ENCODE data around the gene QARS1.

Gene QARS1

DNA sequence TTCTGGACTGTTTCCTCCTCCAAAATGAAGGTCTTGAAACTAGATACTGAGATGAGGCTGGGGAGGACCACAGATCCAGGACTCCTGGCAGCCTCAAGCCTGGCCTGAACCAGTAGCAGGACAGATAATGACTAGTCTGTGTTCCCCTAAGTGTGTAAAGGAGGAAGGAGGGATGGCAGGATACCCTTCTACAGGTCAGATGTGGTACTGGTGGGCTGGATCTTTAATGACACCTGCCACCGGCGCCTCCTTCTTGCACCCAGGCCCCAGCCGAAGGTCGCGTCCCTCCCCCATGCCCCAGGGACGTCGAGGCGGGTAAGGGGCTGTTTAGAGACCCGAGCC, 15.5 kb upstream of the QARS1 start:
- DNase-seq, result no peak

DNA sequence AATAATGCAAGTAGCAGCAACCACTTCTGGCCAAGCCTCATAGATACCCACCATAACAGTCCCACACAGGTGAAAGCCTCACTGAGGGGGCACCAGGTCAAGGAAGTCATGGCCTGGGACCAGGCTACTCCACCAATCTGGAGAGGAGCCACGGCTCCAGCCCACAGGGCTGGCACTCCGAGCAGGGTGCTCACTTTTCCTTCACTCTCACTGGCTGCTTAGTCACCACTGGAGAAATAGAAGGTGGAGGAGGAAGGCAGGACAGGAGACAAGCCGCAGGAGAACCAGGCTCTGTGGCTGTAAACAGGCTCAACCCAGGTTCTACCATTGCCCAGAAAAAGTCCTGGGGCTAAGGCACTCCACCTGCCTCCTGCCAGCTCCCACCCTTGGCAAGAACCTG, 14.9 kb upstream of the QARS1 start:
- DNase-seq, result no peak

DNA sequence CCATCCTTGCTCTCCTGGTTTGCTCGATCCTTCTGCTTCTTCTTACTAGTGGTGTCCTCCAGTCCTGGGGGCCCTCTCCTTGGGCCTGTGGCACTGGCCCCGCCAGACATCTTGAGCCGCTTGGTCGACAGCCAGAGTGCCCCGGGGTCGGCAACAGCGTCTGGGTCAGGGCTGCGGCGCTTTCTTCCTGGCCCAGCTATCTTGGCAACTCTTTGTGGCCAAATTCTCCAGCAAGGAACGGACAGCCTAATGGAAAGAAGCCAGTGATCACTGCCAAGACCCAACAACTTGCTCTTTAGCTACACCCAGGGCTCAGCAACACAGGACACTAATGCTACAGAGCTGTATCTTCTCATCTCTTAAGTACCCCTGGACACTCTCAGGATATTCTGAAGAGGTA, 14.5 kb upstream of the QARS1 start:
- no peak for DNase-seq

DNA sequence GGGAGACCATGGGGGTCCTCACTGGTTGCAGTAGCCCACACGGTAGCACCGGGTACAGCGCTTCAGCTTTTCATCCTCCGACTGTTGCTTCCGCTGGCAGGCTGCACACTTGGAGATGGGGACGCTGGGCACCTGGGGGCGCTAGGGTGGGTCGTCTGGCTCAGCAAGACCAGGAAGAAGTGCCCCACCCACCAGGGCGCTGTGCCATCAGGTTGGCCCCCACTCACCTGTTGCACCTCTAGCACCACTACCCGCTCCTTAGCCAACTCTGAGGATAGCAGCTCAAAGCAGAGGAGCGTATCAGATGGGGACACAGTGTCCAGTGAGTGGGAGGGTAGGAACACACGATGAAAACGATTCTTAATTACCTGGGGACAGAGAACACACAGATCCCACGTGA, 7.7 kb upstream of the QARS1 start:
- DNase-seq, result no peak

DNA sequence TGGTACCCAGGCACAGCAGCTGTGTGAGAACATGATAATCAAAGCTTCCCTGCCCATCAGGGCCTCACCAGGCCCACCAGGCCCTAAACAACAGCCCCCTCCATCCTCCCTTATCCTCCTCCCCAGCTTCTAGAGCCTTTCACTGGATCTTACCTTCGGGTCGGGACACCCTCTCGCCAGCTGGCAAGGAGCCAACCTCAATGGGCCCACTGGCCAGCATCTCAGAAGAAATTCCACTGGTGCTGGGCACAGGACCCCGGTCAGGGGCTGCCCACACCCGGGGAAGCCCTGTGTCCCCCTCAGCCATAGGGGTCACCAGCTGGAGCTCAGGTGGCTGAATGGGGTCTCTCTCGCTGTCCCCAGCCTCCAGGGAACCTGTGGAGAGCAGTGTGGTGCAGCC, 6.8 kb upstream of the QARS1 start:
- DNase-seq, result no peak

DNA sequence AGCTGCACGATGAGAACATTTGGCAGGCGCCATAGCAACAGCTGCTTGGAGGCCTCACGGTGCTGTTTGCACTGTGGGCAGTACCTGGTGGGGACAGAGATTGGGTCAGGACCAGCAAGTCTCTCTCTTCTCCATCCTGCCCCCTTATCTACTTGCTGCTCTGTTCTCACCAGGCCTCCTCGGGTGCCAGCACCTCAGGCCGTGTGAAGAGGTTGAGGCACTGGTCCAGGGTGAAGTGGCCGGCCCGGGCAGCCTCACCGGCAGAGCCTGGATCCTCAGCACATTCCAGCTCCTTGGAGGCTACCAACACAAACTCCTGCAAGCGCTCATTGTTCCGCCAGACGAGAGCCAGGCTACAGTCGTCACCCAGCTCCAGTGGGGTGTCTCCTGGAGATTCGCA, 6.2 kb upstream of the QARS1 start:
- DNase-seq, result no peak

DNA sequence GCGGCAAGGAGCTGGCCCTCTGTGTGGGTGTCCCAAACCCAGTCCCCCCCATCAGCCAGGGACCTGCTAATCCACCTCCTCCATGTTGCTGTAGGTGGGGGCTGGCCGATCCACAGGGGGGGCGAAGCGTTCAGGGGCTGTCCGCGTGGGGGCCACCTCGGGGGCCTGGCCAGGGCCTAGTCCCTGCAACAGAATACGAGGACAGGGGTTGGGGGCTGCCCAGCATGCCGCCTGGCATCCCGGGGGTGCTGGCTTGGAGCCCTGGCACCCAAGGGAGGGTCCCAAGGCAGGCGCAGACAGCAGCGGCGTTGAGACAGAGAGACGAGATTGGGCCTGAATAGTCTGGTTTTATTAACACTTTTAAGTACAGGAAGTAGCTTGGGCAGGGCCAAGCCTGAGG, 3.8 kb upstream of the QARS1 start:
- DNase-seq, result no peak

DNA sequence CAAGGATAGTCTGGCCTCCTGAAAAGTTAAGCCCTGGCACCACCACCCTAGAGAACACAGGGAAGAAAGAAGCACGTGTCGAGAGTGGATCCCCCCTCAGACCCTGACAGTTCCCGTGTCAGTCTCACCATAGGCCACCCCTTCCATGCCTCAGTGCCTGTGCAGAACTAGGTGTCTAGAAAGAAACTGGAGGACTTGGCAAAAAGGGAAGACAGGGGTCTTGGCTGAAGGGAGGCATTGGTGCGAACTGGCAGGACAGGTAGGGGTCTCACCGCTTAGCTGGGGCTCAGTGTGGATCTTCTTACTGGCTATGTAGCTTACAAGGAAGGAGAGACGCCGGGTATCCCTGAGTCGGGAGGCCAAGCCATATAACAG, 518 bp downstream of the QARS1 start:
- DNase-seq, result no peak

DNA sequence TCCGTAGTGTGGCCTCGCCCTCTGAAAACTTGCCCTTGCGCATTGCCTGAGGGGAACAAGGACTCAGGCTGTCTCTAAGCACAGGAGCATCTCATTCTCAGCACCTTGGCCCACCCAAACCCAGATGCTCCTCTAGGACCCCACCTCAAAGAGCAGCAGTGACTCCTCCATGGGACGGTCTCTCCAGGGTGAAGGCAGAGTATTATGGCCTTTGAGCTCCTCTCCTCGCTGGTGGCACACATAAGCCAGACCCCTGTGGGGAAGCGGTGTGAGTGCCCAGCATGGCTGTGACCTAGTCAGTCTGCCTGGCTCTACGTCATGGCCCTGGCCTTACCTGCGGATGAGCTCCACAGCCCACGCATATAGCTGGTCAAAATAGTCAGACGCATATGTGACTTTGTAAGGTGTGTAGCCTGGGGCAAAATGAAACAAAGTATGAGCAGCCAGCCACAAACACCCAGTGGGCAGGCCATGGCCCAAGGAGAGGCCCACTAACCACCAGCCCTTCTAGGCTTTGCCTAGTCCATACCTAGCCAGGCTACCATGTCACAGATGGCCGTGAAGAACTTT, 4.4 kb downstream of the QARS1 start:
- DNase-seq, result no peak

DNA sequence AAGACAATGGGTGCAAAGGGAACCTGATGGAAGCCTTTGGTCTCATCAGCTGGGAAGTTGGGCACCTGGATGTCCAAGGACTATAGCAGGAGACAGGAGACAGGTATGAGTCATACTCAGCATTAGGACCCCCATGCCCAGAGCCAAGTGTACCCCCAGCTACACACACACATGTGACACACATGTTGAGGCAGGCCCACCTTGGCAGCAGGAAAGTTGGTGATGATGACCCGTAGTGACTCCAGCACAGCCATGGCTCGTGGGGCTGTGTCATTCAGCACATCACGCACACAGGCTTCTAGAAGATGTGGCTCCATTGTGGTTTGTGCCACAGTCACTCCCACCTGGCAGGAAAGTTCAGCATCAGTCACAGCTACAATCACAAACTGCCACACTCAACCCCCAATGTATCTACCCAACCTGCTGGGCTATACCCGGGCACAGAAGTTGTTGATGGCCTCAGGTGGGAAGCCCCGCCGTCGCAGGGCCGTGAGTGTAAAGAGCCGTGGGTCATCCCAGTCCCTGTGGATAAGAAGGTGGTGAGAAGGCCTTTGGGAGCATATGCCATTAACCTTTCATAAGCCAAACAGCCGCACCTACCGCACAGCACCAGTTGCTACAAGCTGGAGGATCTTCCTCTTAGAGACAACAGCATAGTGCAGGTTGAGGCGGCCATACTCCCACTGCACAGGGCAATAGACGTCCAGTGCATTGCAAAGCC, 5.5 kb downstream of the QARS1 start:
- DNase-seq, result no peak

DNA sequence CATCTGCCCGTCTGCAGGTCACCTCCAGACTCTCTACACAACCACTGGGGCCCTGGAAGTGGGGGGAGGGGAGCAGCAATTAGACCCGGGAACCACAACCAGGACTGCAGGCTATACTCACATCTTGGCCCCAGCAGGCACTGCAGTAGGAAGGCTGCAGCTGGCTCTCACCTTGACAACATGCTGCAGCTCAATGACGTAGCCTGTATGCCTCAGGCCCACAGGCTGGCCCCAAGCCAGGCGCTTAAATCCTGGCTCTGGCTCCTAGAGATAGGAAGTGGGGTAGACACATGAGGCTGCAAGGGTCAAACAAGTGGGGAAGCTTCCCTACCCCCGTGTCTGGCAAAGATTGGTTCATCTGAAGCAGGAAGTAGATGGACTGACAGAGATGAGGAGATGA, 6.1 kb downstream of the QARS1 start:
- no peak for DNase-seq

DNA sequence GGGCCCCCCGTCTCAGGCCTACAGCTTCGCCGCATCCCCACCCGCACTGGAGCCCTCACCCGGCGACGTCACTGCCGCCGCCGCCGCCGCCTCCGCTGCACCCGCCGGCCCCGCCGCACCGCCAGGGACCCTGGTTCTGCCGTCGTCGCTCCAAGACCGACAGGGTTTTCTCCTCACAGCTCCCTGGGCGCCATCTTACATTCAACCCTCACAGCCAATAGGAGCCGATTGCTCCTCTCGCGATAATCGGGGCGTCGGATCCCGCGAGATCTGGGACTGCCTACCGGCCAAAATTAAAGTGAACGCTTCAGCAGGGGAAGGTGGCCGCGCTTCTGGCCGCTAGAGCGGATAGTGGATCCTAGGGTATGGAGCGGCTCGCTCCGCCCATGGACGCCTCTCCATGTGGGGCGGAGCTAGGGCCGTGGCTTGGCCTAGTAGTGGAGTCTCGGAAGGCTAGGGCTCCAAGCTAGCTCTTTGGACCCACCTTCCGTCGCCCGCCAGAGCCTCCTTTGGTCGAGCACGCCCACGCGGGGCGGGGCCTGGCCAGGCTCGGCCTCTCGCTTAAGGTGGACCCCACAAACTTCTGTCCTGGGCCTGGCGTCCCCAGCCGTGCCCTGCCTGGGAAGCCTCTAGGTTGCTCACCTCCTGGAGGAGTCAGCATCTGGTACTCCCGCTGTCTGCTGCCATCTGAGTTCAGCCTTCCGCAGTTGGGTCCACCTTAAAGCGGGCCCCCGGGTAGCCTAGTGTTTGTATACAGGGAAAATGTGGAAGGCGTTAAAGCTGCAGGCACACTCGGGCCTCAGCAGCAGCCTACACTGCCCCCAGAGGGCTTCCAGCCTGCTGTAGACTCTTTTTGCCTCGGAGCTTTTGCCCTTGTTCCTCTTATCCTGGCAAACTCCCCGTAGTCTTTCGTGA, 10.4 kb downstream of the QARS1 start, which contains the start of gene QRICH1:
QRICH1 (minus strand) TSS at position 219 of the 915 bp plus-strand sequence. CDS start 17,054 bp downstream, outside the sequence.
- DNase-seq, result peak; percentile 96

DNA sequence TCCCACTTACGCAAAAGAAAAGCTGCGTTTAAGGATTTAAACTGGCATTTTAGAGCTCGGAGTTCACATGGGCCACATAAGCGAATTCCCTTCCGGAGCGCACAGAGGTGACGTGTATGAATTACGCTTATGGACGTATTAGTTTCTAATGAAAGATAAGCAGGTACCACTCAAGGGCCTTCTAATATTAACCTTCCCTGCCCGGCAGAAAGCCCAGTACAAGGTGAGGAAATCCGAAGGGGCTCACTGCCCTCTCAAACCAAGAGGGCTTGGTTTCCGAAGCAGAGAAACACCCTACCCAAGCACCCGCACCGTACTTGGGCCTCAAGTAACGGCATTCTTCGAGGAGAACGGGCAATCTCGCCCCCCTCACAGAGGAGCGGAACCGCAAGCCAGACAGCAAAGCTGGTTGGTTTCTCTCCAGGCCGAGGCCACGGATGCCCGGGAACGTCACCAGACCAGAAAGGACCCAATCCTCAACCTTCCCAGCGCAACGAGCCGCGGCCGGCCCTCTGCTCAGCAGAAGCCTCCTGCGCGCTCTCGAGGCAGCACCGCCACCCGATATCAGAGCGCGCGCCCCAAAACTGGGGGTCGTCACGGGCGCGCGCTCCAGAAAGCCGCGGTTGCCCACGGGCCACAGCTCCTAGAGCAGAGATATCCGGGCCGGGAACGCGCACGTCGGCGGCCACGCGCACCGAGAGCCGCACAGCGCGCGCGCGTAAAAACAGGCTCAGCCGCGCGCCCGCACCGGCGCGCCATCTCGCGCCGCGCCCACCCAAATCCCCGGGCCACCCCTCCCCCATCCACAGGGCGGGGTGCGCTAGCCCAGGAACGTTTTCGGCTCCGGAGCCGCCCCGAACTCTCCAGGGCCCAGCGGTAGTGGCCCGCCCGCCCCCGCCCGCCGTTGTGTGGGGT, 11.4 kb downstream of the QARS1 start:
- DNase-seq, result peak; percentile 87

DNA sequence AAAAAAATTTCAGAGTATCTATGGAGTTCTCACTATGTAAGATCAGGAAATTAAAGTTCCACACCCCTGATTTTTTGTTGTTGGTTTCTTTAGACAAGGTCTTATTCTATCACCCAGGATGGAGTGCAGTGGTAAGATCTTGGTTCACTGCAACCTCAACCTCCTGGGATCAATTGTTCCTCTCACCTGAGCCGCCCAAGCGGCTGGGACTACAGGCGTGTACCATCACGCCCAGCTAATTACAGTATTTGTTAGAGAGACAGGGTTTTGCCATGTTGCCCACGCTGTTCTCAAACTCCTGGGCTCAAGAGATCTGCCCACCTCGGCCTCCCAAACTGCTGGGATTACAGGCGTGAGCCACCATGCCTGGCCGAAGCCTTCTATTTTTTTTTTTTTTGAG, 23.1 kb downstream of the QARS1 start:
- DNase-seq, result no peak

DNA sequence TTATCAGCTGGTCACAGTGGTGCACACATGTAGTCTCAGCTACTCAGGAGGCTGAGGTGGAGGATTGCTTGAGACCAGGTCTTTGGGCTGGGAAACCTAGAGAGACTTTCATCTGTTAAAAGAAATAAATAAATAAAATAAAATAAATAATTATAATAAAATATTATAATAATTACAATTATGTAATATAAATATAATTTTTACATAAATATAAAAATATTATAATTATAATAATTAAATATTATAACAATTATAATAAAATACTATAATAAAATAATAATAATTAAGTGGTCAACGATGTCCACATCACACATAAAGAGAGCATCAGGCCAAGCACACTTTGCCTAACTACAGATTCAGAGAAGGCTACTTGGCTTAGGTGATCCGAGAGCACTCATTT, 25.3 kb downstream of the QARS1 start:
- no peak for DNase-seq

DNA sequence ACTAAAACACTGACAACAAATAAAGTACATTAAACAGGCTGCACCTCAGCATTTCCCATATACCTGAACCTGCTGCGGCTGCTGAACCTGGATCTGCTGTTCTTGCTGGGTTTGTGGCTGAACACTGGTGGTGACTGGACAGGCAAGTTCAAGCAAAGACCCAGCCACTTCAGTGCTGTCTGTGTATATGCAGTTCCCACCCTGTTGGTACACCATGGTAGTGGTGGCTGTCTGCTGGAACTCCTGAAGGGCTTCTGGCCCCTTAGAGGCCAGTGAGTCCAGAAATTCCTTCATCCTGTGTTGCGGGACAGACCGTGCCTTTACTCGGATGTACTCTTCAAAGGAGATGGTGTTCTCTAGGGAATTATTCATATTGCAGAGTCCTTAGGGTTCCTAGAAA, 27.9 kb downstream of the QARS1 start:
- DNase-seq, result no peak

DNA sequence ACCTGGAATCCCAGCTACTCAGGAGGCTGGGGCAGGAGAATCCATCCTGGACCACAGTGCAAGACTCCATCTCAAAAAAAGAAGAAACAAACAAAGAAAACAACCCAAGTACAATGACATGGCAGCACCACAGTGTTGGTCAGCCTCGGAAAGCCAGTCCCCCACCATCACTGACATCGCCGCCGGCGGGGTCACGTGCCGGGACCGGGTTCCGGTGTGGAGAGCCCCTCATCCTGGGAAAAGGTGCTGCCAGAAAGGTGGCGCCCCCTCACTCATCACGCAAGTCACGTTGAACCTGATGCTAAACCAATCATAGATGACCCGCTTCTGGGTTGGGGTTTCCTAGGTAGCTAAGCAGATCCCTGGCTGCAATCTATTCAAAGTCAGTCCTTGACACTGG, 28.4 kb downstream of the QARS1 start:
- no peak for DNase-seq

DNA sequence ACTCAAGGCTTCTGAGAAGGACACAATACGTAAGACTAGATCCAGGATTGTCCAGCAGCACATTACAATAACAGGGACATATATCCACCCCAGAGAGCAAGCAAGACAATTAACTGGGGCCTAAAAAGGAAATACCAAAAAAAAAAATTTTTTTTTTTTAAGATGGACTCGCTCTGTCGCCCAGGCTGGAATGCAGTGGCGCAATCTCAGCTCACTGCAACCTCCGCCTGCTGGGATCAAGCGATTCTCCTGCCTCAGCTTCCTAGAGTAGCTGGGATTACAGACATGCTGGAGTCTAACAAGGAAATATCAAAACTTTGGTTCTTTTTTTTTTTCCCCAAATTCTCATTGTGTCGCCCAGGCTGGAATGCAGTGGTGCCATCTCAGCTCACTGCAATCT, 46.5 kb downstream of the QARS1 start:
- no peak for DNase-seq

DNA sequence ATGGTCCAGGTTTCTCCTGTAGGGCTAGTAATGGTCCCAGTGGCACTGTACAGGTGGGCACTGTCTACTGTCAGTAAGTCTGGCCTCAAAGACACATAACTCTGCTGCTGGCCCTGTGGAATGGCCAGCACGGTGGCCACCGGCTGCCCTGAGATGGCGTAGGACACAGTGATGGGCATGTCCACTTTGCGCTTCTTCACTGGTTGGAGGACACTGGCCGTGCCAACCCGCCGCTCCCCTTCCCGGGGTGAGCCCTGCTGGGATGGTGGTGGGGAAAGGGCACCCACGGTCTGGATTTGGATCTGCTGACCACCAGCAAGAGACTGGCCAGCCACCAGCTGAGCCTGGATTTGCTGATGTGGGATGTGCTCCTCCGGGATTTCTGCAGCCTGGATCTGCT, 47.3 kb downstream of the QARS1 start:
- no peak for DNase-seq

DNA sequence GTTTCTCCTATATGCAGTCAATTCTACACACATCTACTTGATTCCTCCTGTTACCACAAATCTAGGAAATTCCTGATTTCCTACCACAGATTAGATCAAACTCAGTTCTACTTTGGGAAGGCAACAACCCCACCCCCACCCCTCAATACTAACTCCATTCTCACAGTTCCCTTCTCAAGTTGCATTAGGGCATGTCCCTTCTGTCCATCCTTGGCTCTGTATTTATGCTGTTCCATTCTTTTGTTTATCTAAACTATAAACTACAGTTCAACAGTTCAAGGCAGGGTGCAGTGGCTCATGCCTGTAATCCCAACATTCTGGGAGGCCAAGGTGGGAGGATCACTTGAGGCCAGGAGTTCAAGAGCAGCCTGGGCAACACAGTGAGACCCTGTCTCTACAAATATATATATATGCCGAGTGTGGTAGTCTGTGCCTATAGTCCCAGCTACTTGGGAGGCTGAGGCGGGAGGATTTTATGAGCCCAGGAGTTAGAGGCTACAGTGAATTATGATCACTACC, 50.2 kb downstream of the QARS1 start:
- DNase-seq, result no peak

DNA sequence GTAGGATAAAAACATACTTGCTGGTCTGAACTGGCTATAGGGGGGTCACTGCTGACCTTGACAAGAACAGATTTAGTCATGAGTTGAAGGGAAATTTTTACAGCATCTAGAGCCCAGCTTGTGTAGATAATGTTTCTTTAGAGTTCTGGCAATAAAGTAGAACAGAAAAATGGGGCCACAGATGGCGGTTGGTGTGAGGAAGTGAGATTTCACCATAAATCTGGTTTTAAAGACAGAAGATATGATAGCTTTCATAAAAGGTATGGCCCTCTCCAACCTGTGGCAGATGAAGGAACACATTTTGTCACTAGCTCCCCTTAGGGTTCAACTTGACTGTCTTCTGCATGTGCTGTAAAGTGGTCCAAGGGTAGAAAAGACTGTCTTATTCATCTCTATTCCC, 51.0 kb downstream of the QARS1 start:
- DNase-seq, result no peak

Measured in activated T-cell treated with anti-CD3 and anti-CD28 coated beads, Interleukin-2, amount 50 U/mL, for 1 hour (primary cell).